Testis (tissue), 3 donors: ENCODE results near the gene UNK. TPM values are rescaled to one million over a fixed set of nuclear protein-coding genes. Genes with fewer than 3 reads are reported as not detected.

Experiments used
- DNase-seq: peaks from one replicate; pipeline ENCODE4 v3.0.0-alpha.2; 2019
- H3K27ac ChIP-seq, 2 donors: fragments of 200-600 bp; sonication (generic); one replicate each; pipeline ENCODE4 v1.5.1; 2019
- H3K27me3 ChIP-seq: fragments of 200-600 bp; sonication (generic); one replicate; pipeline ENCODE4 v1.5.1; 2019
- H3K36me3 ChIP-seq: fragments of 200-600 bp; sonication (generic); one replicate; pipeline ENCODE4 v1.5.1; 2017; ENCODE audit warnings: low read depth; ENCODE audit errors: missing control alignments
- H3K4me1 ChIP-seq: fragments of 200-600 bp; sonication (generic); one replicate; pipeline ENCODE4 v1.5.1; 2019
- H3K4me3 ChIP-seq, 2 donors: fragments of 200-600 bp; sonication (generic); one replicate each; pipeline ENCODE4 v1.5.1; 2017 to 2019
- H3K9me3 ChIP-seq: fragments of 200-600 bp; sonication (generic); one replicate; pipeline ENCODE4 v1.5.1; 2017
- POLR2A ChIP-seq: fragments of 450-650 bp; IDR thresholded peaks from one replicate; pipeline ENCODE4 v1.6.1; 2017; ENCODE audit warnings: antibody characterized with exemption, mild to moderate bottlenecking, moderate library complexity
- WGBS, 2 donors: methylation state at CpG; one replicate each; pipeline ENCODE4 v1.1.5; 2018; 5-methylcytosine and 5-hydroxymethylcytosine counted together
- intact Hi-C: fragments of 100-400 bp; cut with DNase I; formaldehyde crosslinking; loops from one replicate; pipeline ENCODE4 v1.15.1; 2023; ENCODE audit warnings: low total_unique reads
- polyA plus RNA-seq: library from polyadenylated mRNA; stranded (reverse); fragments of 350-450 nt; fragmentation: Illumina TruSeq; extraction: RNeasy Lipid Tissue Mini Kit (QIAGEN cat#74804); gene quantifications from one replicate; pipeline ENCODE4 v1.2.3, GENCODE V29; 2014; ENCODE audit warnings: low read depth, low replicate concordance; ENCODE audit not compliant: insufficient read depth
- total RNA-seq, 2 donors: library from RNA; depleted of rRNA; stranded (reverse); fragments of >200 nt; gene quantifications; one replicate each; pipeline ENCODE4 v1.2.3, GENCODE V29; 2016
- TF ChIP-seq, protein P1 (sequence below), 3 experiments: fragments of 450-650 bp in 2 of 3; fragments of 200-600 bp in 1 of 3; sonication (generic) in 1 of 3; IDR thresholded peaks; one replicate each; pipeline ENCODE4 v1.5.1; 2016 to 2019; ENCODE audit warnings: antibody characterized with exemption in 3 of 3, mild to moderate bottlenecking in 2 of 3, moderate library complexity in 1 of 3

The UNK gene
- total and polyA plus RNA-seq, 3 donors from 2014 or later: 57.2 to 76.0 (median 66.7) TPM

DNA sequence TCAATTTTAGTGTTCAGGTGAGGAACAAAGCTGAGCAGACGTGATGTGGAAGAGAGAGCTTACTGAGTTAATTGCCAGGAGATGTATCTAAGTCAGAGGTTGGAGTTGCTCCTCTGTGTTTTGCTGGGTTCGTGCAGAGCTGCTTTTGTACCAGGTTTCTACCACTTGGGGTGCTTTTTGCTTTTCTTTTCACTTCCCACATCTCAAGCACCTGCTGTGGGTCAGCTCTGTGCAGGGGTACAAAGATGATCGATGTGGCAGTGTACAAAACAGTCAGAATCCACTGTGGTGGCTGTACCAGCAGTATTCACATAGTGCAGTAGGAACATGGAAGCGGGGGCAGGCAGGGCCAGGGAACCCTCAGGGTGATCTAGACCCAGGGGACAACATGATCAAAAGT lies 14.8 kb downstream of the UNK start:
- Histone ChIP-seq H3K27me3 (no peaks in the 10 kb centered on the region), H3K27ac (no peak overlapping the region), H3K36me3 (no peaks in the 10 kb centered on the region), H3K9me3 (no peaks in the 10 kb centered on the region), H3K4me3 (no peak overlapping the region), H3K4me1 (no peaks in the 10 kb centered on the region)
- 81% methylated on average over 4 of the region's 4 CpGs for WGBS, 2 donors
- no peak for TF ChIP-seq POLR2A
- TF ChIP-seq, protein P1, sequence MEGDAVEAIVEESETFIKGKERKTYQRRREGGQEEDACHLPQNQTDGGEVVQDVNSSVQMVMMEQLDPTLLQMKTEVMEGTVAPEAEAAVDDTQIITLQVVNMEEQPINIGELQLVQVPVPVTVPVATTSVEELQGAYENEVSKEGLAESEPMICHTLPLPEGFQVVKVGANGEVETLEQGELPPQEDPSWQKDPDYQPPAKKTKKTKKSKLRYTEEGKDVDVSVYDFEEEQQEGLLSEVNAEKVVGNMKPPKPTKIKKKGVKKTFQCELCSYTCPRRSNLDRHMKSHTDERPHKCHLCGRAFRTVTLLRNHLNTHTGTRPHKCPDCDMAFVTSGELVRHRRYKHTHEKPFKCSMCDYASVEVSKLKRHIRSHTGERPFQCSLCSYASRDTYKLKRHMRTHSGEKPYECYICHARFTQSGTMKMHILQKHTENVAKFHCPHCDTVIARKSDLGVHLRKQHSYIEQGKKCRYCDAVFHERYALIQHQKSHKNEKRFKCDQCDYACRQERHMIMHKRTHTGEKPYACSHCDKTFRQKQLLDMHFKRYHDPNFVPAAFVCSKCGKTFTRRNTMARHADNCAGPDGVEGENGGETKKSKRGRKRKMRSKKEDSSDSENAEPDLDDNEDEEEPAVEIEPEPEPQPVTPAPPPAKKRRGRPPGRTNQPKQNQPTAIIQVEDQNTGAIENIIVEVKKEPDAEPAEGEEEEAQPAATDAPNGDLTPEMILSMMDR (IDR thresholded peaks at IDR 0.05): no peak
- intact Hi-C loops: no loop called here
- DNase-seq: no peak

DNA sequence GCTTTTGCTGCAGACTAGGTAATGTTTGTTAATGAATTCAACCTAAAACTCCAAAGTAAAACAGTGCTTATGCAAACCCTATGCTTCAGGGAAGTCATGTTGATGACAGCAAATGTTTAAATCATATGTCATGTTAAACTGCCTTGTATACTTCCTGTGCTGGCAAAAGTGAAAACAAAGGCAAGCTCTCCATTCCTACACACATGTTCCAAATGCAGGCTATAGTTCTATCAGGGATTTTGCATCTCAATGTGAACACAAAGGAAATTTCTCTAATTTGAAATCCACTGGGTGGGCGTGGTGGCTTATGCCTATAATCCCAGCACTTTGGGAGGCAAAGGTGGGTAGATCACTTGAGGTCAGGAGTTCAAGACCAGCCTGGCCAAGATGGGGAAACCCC lies 19.3 kb downstream of the UNK start:
- Histone ChIP-seq H3K27ac (no peak overlapping the region), H3K36me3 (no peaks in the 10 kb centered on the region), H3K4me3 (no peak overlapping the region), H3K27me3 (no peaks in the 10 kb centered on the region), H3K4me1 (peaks cover 7% of the 10 kb centered on the region), H3K9me3 (no peaks in the 10 kb centered on the region)
- no peak for TF ChIP-seq POLR2A
- TF ChIP-seq, protein P1 (IDR thresholded peaks at IDR 0.05): no peak
- intact Hi-C loops: no loop called here
- WGBS, 2 donors: 93 to 100% methylated on average over 1 of the region's 1 CpG
- no peak for DNase-seq

DNA sequence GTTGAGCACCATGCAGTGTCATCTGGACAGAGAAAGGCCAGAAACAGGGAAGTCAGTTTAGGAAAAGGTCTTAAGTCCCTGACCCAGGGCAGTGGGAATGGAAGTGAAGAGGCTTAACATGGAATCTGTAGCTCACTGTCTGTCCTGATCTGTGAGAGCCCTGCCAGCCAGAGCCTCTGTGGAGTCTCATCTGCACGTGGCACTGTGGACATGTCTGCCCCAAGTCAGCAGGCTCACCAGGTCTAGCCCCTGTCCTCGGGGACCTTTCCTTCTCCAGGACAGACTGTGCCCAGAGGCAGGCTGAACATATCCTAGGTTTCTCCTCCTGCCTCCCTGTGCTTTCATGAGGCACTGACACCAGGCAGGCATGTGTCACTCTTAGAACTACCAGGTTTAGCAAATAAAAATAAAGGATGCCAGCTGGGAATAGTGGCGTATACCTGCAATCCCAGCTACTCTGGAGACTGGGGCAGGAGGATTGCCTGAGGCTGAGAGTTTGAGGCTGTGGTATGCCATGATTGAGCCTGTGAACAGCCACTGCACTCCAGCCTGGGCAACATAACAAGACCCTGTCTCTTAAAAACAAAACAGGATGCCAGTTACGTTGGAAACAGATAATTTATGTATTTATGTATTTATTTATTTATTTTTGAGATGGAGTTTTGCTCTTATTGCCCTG lies 22.4 kb downstream of the UNK start:
- no peaks in the 10 kb centered on the region for H3K27me3 ChIP-seq
- peaks cover 11% of the 10 kb centered on the region for H3K4me1 ChIP-seq
- no peaks in the 10 kb centered on the region for H3K36me3 ChIP-seq
- no peak for DNase-seq
- no peak for TF ChIP-seq POLR2A
- TF ChIP-seq, protein P1 (IDR thresholded peaks at IDR 0.05): no peak
- intact Hi-C loops: no loop called here
- WGBS, 2 donors: 85 to 86% methylated on average over 4 of the region's 4 CpGs
- H3K9me3 ChIP-seq: no peaks in the 10 kb centered on the region
- H3K4me3 ChIP-seq: no peak overlapping the region
- H3K27ac ChIP-seq: no peak overlapping the region

GRCh38 chr17:75807861-75808260 lies 23.3 kb downstream of the UNK start:
- Histone ChIP-seq H3K9me3 (no peaks in the 10 kb centered on the region), H3K27me3 (no peaks in the 10 kb centered on the region), H3K4me1 (peaks cover 11% of the 10 kb centered on the region), H3K27ac (peak overlapping the region; percentile 9 to 58), H3K4me3 (no peak overlapping the region), H3K36me3 (no peaks in the 10 kb centered on the region)
- intact Hi-C loops: no loop called here
- TF ChIP-seq, protein P1 (IDR thresholded peaks at IDR 0.05): no peak
- no peak for TF ChIP-seq POLR2A
- DNase-seq: no peak
- WGBS, 2 donors: 90 to 100% methylated on average over 3 of the region's 3 CpGs

- H3K27me3 ChIP-seq: no peaks in the 10 kb centered on the region
- TF ChIP-seq POLR2A: no peak
- TF ChIP-seq, protein P1 (IDR thresholded peaks at IDR 0.05): no peak
- H3K4me3 ChIP-seq: no peak overlapping the region
- intact Hi-C loops: no loop called here
- 62 to 70% methylated on average over 4 of the region's 4 CpGs for WGBS, 2 donors
- H3K36me3 ChIP-seq: no peaks in the 10 kb centered on the region
- H3K27ac ChIP-seq: peak overlapping the region; percentile 9 to 58
- H3K4me1 ChIP-seq: peaks cover 11% of the 10 kb centered on the region
- DNase-seq: no peak
- no peaks in the 10 kb centered on the region for H3K9me3 ChIP-seq
These were observed 23.9 kb downstream of the UNK start for GRCh38 chr17:75808549-75808904.
